CD1c-positive myeloid dendritic cell (primary cell): ENCODE results near the gene WDR88.
"Not testable (repeated sequence)": the region's sequence is repeated elsewhere in the genome, so short reads cannot be mapped to it uniquely, and the experiment has no call there.

Source experiments
- DNase-seq: peaks from one replicate; pipeline ENCODE4 v3.0.0-alpha.2; 2016; ENCODE audit errors: extremely low spot score

The WDR88 gene

GRCh38 chr19:33129901-33130300 lies 2.0 kb upstream of the WDR88 start:
- no peak for DNase-seq

GRCh38 chr19:33130433-33130832 lies 1.5 kb upstream of the WDR88 start:
- no peak for DNase-seq

DNA sequence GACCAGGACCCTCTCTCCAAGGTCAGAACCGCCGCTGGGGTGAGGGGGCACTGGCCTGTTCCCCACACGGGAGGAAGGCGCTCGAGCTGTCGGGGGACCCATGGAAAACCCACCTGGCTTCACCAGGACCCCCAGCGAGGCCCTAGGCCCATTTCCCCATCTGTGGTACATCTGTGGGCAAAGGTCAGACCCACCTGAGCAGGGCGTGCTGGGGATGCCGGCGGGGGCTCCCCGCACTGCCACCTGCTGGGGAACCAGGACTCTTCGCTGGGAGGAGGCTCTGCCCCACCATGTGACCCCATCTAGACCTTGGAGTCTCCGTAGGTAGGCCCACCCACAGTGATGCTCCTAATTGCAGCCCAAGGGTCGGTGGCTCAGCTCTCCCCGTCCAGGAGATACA lies 511 bp downstream of the WDR88 start:
- no peak for DNase-seq

- no peak for DNase-seq
Observed at GRCh38 chr19:33133438-33134031, 1.6 kb downstream of the WDR88 start.

DNA sequence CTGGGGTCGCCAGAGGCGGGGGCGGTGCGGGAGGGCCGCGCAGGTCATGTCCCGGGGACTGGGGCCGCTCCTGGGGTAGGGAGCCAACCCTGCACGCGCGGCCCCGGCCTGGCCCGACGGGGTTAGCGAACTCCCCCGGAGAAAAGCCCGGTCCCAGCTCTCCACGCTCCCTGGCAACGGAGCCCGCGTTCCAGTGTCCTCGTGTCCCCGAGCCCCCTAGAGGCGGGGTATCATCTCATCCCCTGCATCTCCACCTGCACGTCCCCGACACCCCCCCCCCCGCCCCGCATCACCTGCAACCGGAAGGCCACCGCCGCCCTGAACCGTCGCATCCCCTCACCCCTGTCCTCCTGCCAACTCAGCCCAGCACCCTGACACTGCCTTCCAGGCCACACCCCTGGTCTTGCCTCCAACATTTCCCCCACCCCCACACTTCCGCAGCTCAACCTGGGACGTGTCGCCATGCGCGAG lies 2.7 kb downstream of the WDR88 start:
- DNase-seq = peak; percentile 9

DNA sequence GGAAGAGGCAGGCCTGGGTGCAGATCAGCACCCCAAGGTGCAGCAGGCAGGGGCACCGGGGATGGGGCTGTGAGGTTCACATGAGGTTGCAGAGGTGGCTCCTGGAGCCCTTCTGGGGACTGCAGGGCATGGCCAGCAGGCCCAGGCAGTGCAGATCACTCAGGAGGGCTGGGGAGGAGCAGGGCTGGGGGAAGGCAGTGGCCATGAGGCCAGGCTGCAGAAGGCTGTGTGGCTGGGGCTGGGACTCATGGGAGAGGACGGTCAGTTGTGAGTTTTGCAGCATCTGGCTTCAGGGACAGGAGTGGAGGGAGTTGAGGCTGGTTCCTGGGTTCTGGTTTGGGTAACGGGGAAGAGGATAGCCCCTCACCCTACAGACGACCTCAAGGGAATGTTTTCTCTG lies 7.3 kb downstream of the WDR88 start:
- DNase-seq = no peak

- peak; percentile 78 for DNase-seq
Observed at GRCh38 chr19:33143897-33144405, 12.0 kb downstream of the WDR88 start.

DNA sequence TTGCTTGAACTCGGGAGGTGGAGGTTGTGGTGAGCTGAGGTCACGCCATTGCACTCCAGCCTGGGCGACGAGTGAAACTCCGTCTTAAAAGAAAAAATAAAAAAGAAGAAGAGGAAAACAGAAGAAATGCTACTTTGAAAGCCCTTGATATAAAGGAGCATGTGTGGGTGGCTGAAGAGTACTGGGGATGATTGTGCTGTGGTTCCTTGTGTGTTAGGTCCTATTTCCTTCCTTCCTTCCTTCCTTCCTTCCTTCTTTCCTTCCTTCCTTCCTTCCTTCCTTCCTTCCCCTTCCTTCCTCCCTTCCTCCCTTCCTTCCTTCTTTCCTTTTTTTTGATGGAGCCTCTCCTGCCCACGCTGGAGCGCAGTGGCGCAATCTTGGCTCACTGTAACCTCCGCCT lies 14.3 kb downstream of the WDR88 start:
- DNase-seq = no peak

- no peak for DNase-seq
Observed at GRCh38 chr19:33147538-33147937, 15.6 kb downstream of the WDR88 start.

DNA sequence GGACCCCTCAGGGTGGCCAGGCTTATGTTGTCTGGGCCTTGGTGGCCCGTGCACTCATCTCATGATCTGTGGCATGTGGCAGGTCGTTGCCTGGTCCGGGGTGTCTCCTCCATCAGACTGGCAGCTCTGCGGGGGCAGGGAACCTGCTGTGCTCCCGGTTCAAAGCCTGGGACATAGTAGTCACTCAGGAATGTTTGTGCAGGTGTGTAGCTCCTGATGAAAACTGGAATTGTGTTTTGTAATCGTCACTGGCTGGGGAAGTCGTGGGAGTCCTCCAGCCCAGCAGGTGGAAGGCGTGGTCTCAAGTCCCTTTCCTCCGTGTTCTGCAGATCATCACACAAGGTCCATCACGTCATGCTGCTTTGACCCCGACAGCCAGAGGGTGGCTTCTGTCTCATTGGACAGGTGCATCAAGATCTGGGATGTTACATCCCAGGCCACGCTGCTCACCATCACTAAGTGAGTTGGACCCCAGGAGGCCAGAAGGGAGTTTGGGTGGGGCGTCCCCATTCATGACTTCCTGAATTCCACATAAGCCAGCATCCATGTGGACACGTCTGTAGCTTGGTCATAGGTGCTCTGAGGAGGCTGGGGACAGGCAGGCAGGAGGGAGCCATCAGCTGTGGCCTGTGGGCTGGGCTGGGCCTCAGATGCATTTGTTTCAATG lies 19.1 kb downstream of the WDR88 start:
- no peak for DNase-seq

GRCh38 chr19:33152176-33152575 lies 20.3 kb downstream of the WDR88 start:
- peak; percentile 7 for DNase-seq

GRCh38 chr19:33152625-33153024 lies 20.7 kb downstream of the WDR88 start:
- not testable (repeated sequence) for DNase-seq

GRCh38 chr19:33154313-33154712 lies 22.4 kb downstream of the WDR88 start:
- DNase-seq = not testable (repeated sequence)

DNA sequence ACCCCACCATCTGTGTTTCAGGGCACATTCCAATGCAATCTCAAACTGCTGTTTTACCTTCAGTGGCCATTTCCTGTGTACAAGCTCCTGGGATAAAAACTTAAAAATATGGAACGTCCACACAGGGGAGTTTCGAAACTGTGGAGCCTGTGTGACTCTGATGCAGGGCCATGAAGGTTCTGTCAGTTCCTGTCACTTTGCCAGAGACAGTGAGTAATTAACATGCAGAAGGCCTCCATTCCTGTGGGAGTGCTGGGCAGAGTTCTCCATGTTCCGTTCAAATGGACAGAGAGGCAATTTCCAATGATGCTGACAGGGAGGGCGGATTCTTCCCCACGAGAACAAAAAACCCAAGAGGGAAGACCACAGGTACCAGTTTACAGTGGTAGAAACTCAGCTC lies 24.4 kb downstream of the WDR88 start:
- no peak for DNase-seq

DNA sequence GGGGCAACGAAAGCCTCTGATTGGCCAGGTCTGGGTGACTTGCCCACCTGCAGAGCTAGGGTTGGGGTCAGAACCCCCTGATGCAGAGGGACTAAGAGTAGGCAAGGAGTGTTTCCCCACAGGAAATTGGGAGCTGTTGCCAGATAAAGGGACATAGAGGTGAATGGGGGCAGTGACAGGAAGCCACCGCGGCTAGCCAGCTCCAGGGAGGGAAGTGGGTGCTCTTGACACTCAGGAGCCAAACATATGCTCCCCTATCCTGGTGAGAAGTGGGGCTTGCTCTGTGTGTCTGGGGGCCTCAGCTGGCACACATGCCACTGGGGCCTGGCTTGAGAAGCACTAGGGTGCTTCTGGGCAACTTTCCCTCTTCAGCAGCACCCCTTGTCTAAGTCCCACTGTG lies 26.0 kb downstream of the WDR88 start:
- no peak for DNase-seq

DNA sequence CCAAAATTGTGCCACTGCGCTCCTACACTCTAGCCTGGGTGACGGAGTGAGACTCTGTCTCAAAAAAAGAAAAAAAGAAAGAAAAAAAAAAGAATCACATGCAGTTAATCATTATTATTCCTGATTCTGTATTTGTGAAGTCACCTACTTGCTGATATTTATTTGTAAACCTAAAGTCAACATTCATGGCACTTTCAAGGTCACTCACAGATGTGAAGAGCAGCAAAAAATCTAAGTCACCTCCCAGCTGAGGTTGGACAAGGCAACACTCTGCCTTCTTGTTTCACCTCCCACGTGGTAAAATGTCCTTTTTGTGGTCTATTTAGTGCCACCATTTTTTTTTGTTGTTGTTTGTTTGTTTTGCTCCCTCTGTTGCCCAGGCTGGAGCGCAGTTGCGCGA lies 26.5 kb downstream of the WDR88 start:
- no peak for DNase-seq

DNA sequence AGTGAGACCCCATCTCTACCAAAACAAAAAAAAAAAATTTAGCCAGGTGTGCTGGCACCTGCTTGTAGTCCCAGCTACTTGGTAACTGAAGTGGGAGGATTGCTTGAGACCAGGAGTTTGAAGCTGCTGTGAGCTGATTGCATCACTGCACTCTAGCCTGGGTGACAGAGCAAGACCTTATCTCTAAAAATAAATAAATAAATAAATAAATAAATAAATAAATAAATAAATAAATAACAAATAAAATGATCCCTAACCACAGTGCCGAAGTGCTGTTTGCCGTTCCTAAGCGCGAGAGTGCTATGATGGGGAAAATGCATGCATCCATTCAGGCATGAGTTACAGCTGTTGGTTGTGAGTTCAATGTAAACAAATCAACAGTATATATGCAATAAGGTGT lies 27.2 kb downstream of the WDR88 start:
- no peak for DNase-seq

- DNase-seq = no peak
Observed at GRCh38 chr19:33159893-33160292, 28.0 kb downstream of the WDR88 start.

GRCh38 chr19:33161201-33161600 lies 29.3 kb downstream of the WDR88 start:
- no peak for DNase-seq

- DNase-seq = no peak
Observed at GRCh38 chr19:33163481-33163880, 31.6 kb downstream of the WDR88 start.

- DNase-seq = not testable (repeated sequence)
Observed at GRCh38 chr19:33166037-33166436, 34.1 kb downstream of the WDR88 start.

GRCh38 chr19:33167438-33167837 lies 35.5 kb downstream of the WDR88 start:
- DNase-seq = no peak

DNA sequence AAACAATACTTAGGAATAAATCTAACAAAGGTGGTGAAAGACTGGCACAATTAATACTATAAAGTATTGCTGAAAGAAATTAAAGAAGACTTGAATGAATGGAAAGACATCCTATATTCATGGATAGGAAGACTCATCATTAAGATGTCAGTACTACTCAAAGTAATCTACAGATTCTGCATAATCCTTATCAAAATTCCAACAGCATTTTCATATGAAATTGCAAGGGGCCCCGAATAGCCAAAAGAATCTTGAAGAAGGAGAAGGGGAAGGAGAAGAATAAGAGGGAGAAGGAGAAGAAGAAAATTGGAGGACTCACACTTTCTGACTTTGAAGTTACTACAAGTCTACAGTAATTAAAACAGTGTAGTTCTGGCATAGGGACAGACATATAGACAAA lies 36.6 kb downstream of the WDR88 start:
- DNase-seq = no peak
